Stimulated activated CD8-positive, alpha-beta memory T cell treated with anti-CD3 and anti-CD28 coated beads, Interleukin-7, amount 100 ng/mL, for 4 hours (primary cell): ENCODE results near the gene SENP7.
"Not testable (repeated sequence)": the region's sequence is repeated elsewhere in the genome, so short reads cannot be mapped to it uniquely, and the experiment has no call there.

Experiments used
- DNase-seq, 2 donors: peaks; one replicate each; pipeline ENCODE4 v3.0.0-alpha.2; 2020; ENCODE audit warnings: low read depth in 2 of 2

SENP7 gene

DNA sequence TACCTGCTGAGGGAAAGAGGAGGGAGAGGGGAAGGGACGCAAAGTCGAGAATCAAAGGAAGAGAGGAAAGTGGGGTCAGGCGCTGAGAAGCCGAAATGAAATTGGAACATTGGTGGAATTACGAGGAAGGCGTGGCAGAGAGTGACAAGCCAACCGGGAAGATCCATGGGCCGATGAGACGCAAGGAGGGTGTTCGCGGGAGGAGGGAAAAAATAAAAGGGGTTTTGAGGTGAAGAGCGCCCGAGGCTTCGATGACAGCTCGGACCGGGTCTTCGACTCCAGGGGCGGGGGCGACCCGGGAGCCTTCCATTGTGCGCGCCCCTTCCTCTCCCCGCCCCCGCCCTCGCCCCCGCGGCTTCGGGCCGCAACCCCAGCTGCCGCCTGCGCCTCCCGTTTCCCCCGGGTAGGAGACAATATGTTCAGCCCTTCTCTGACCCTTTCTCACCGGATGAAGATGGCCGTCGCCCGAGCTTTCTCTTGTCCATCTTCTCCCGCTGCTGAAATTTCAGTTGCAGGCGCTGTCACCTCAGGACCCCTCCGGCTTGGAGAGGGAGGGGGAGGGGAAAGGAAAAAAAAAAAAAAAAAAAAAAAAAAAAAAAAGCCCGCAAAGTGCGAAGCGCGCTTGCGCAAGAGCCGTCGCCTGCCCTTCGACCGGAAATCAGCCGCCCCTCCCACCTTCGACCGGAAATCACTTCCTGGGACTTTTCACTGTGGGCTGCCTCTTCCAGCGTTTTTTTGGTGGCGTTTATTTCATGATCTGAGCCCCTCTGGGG lies at the start of gene SENP7:
TSS of gene SENP7 (minus strand) at position 567 of the 773 bp plus-strand sequence. CDS start at position 485, 82 bp downstream.
- DNase-seq: peak; percentile 61 to 69

GRCh38 chr3:101561630-101562328 lies 48.8 kb upstream of the SENP7 start, which contains the start of gene TRMT10C:
Gene TRMT10C, plus strand, starts transcription at chr3:101561868. Its CDS starts 2,914 bp downstream, at chr3:101564782.
- DNase-seq: peak; percentile 85 to 87

GRCh38 chr3:101556064-101556463 lies 43.1 kb upstream of the SENP7 start:
- DNase-seq: no peak

DNA sequence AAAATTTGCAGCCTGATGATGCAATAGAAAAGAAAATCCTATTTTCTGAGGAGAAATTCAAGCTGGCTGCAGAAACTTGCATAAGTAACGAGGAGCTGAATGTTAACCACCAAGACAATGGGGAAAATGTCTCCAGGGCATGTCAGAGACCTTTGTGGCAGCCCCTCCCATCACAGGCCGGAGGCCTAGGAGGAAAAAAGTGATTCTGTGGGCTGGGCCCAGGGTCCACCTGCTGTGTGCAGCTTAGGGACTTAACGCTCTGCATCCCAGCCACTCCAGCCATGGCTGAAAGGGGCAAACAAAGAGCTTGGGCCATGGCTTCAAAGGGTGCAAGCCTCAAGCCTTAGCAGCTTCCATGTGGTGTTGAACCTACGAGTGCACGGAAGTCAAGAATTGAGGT lies 40.4 kb upstream of the SENP7 start:
- DNase-seq: not testable (repeated sequence)

DNA sequence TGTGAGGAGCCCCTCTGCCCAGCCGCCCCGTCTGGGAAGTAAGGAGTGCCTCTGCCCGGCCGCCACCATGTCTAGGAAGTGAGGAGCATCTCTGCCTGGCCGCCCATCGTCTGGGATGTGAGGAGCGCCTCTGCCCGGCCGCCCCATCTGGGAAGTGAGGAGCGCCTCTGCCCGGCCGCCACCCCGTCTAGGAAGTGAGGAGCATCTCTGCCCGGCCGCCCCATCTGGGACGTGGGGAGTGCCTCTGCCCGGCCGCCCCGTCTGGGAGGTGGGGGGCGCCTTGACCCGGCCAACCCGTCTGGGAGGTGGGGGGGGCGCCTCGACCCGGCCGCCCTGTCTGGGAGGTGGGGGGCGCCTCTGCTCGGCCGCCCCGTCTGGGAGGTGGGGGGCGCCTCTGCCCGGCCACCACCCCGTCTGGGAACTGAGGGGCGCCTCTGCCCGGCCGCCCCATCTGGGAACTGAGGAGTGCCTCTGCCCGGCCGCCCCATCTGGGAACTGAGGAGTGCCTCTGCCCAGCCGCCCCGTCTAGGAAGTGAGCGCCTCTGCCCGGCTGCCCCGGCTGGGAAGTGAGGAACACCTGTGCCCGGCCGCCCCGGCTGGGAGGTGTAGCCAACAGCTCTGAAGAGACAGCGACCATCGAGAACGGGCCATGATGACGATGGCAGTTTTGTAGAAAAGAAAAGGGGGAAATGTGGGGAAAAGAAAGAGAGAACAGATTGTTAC lies 38.5 kb upstream of the SENP7 start:
- DNase-seq: not testable (repeated sequence)

DNA sequence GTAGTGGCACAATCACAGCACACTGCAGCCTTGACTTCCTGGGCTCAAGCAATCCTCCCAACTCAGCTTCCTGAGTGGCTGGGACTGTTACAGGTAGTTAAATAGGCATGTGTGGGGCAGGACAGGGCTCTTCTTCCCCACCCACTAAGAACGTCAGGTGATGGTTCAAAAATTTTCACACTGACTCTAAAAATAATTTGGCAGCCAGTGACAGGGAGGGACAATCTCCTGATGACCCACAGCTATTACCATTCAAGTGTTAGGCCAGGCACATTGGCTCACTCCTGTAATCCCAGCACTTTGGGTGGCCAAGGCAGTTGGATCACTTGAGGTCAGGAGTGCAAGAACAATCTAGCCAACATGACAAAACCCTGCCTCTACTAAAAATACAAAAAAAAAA lies 36.5 kb upstream of the SENP7 start:
- DNase-seq: no peak

- DNase-seq: no peak
Measured at GRCh38 chr3:101548527-101549105, 35.6 kb upstream of the SENP7 start.

GRCh38 chr3:101544161-101544850 lies 31.3 kb upstream of the SENP7 start:
- no peak for DNase-seq

- DNase-seq: no peak
Measured at GRCh38 chr3:101542957-101543356, 29.9 kb upstream of the SENP7 start.

- DNase-seq: not testable (repeated sequence)
Measured at GRCh38 chr3:101536955-101537354, 23.9 kb upstream of the SENP7 start.

- DNase-seq: no peak
Measured at GRCh38 chr3:101536266-101536665, 23.3 kb upstream of the SENP7 start.

DNA sequence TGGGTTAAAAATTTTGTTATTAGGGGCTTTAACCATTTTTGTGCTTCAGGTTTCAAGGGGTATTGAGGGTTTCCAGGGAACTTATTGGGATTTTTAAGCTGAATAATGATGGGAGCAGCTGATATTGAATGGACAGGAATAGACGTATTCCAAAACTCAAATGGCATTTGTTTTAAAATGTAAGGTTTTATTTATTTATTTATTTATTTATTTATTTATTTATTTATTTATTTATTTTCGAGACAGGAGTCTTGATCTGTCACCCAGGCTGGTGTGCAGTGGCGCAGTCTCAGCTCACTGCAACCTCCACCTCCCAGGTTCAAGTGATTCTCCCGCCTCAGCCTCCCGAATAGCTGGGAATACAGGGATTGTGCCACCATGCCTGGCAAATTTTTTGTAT lies 22.2 kb upstream of the SENP7 start:
- DNase-seq: no peak

- no peak for DNase-seq
Measured at GRCh38 chr3:101533603-101533968, 20.6 kb upstream of the SENP7 start.

DNA sequence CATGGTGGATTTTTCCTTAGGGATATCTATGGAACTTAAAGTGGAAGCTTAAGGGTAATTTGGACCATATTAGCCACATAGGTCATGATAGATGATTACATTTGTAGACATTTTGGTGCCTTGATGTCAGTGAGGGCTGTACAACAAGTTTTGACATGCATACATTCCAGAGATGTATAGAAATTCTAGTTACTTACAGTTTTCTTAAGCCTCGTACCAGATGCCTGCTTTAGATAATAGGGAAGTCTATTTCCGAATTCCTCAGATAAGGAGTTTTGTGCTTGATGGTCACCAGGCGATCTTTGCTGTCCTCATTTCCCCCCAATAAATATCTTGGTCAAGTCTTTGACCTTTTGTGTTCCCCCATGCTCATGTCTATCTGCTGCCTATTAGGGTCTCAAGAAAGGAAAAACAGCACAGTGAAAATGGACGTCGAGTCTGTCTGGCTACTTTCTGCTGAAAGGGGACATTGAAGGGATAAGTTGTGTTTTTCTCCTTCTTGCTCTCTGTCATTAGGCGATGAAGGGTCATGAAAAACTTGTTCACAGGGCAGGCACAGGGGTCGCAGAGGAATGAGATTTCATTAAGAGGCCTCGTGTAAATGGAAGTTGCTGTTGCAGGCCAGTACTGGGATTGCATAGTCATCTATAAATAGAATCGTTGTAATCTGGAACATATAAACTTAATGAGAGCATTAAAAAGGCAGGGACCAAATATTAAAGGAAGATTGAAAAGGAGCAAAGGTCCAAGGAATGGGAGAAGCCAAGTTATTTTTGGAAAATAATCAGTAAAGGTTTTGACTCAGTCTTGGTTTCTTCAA lies 20.0 kb upstream of the SENP7 start:
- DNase-seq: no peak

DNA sequence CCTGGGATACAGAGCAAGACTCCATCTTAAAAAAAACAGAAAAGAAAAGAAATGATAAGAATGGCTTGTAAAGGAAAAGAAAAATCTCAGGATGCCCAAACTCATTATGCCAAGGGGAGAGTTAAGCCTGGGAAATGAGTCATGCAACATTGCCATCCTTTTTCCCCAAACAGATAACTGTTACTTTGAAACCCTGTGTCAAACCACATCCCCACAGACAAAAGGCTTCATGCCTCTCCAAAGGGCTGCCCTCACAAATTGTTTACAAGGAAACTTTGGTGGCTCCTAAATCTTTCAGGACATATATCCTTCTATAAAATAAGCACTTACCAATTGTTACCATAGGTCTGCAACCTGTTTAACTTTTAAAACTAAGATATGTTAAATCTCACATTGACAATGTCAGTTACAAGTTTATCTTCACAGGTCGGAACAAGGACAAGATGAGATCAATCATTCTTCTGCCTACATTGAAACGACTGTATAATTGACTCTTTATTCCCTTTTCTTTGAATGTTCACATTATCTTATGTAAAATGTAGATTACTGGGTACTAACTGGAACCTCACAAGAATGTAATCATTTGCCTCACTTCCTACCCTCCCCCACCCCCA lies 18.6 kb upstream of the SENP7 start:
- DNase-seq: no peak

- DNase-seq: no peak
Measured at GRCh38 chr3:101530686-101531047, 17.7 kb upstream of the SENP7 start.

GRCh38 chr3:101529816-101530685 lies 17.0 kb upstream of the SENP7 start:
- DNase-seq: no peak

DNA sequence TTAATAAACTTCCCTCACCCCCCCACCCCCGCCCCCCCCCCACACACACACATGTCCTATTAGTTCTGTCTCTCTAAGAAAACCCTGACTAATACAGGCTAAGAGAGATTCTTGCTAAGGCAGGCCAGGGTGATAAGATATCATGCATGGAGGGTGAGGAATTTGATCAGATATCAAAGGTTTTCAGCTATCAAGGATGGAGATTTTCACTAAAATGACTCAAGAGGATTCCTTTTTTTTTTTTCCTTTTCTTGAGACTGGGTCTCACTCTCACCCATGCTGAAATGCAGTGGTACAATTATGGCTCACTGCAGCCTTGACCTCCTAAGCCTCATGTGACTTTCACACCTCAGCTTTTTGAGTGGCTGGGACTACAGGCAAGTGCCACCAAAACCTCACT lies 14.9 kb upstream of the SENP7 start:
- DNase-seq: no peak

DNA sequence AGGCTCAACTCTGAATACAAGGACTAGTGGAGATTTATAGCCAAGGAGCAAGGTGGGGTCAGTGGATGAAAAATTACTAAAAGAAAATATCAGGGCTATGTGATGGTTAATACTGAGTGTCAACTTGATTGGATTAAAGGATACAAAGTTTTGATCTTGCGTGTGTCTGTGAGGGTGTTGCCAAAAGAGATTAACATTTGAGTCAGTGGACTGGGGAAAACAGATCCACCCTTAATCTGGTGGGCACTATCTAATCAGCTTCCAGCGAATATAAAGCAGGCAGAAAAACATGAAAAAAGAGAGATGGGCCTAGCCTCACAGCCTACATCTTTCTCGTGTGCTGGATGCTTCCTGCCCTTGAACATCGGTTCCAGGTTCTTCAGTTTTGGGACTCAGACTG lies 14.4 kb upstream of the SENP7 start:
- DNase-seq: no peak
